Sigmoid colon (tissue), 4 donors: ENCODE results near the gene GTSE1.

Experiments used
- CTCF ChIP-seq, 4 experiments: fragments of 450-650 bp in 3 of 4; fragments of 200-600 bp in 1 of 4; IDR thresholded peaks; one replicate each; pipeline ENCODE4 v1.5.1; 2016 to 2019; ENCODE audit warnings: antibody characterized with exemption in 4 of 4, mild to moderate bottlenecking in 3 of 4, moderate library complexity in 2 of 4
- POLR2A ChIP-seq, 2 donors: fragments of 450-650 bp; IDR thresholded peaks; one replicate each; pipeline ENCODE4 v1.6.1; 2016; ENCODE audit warnings: antibody characterized with exemption in 2 of 2, mild to moderate bottlenecking in 2 of 2, moderate library complexity in 2 of 2
- POLR2AphosphoS5 ChIP-seq, 4 donors: sonication (generic); formaldehyde crosslinking; IDR thresholded peaks; one replicate each; pipeline ENCODE4 v1.6.1; 2017; ENCODE audit warnings: antibody characterized with exemption in 4 of 4

DNA sequence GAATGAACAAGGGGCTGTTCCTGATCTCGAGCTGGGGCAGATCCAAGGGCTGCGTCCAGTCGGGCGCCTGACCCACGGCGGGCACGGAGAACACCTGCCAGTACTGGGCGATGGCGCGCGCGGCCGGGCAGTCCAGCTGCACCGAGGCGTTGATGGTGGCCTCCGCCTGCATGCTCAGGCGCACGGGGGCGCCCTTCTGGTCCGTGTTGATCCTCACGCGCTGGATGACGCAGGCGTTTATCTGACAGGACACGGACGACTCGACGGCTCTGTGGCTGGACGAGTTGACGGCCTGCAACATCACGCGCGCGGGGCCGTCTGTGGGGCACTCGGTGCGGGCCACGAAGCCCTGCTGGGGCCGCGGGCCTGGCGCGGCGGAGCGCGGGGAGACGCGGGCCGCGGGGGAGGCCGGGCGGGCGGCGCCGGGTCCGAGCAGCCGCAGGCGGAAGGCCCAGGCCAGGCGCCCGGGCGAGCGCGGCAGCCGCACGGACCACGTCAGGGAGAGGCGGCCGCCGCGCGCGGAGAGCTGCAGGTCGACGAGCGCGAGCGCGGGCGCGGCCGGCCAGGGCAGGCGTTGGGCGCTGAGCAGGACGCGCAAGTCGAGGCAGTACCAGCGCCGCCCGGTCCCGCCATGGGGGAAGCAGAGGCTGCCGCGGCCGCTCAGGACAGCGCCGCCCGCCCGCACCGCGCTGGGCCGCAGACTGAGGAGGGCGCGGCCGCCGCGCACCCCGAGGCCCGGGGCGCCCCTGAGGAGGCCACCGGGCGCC, 34.0 kb upstream of the GTSE1 start:
- TF ChIP-seq POLR2A (IDR thresholded peaks at IDR 0.05) (no peak), CTCF (IDR thresholded peaks at IDR 0.05) (peak in 1 of 4 experiments; percentile 40), POLR2AphosphoS5 (IDR thresholded peaks at IDR 0.05) (peak in 2 of 4 donors; percentile 30 to 35)
